Astrocyte (in vitro differentiated cells and primary cell): Measurements from ENCODE around the gene RTL10. TPM values are rescaled to one million over a fixed set of nuclear protein-coding genes. Genes with fewer than 3 reads are reported as not detected.
A peak's percentile ranks its signal among the peaks of the same experiment; 100 is the strongest.

ENCODE experiments used
- DNase-seq: peaks from one replicate; pipeline ENCODE4 v3.0.0-alpha.2; 2010; ENCODE audit warnings: low read depth
- FAIRE-seq: peaks from 2 replicates; lab custom pipeline; 2011; peaks lifted over from hg19 to GRCh38; lab: Jason Lieb, UNC
- H2AFZ ChIP-seq: 2 replicates; pipeline ENCODE4 v1.6.0; 2012; ENCODE audit warnings: low read depth, low read length, inconsistent platforms
- H3K27ac ChIP-seq: 2 replicates; pipeline ENCODE4 v1.5.1; 2011; ENCODE audit warnings: low read depth, low read length, inconsistent platforms
- H3K27me3 ChIP-seq: 2 replicates; pipeline ENCODE4 v1.6.0; 2011; ENCODE audit warnings: low read length, inconsistent platforms; ENCODE audit not compliant: insufficient read depth
- H3K36me3 ChIP-seq: 2 replicates; pipeline ENCODE4 v1.5.1; 2011; ENCODE audit warnings: low read length, inconsistent platforms; ENCODE audit not compliant: insufficient read depth
- H3K4me1 ChIP-seq: 2 replicates; pipeline ENCODE4 v1.5.1; 2011; ENCODE audit warnings: low read length, inconsistent platforms; ENCODE audit not compliant: insufficient read depth
- H3K4me2 ChIP-seq: 2 replicates; pipeline ENCODE4 v1.6.0; 2012; ENCODE audit warnings: low read length, inconsistent platforms
- H3K4me3 ChIP-seq: 2 replicates; pipeline ENCODE4 v1.5.1; 2011; ENCODE audit warnings: low read depth, mild to moderate bottlenecking, low read length, inconsistent platforms; ENCODE audit not compliant: insufficient read depth
- H3K79me2 ChIP-seq: 2 replicates; pipeline ENCODE4 v1.6.0; 2012; ENCODE audit warnings: mild to moderate bottlenecking, low read length, inconsistent platforms; ENCODE audit not compliant: insufficient read depth
- H3K9ac ChIP-seq: 2 replicates; pipeline ENCODE4 v1.6.0; 2012; ENCODE audit warnings: mild to moderate bottlenecking, low read length, inconsistent platforms
- H3K9me3 ChIP-seq: 2 replicates; pipeline ENCODE4 v1.5.1; 2012; ENCODE audit warnings: low read depth, mild to moderate bottlenecking, low read length, inconsistent platforms; ENCODE audit not compliant: insufficient read depth
- H4K20me1 ChIP-seq: 2 replicates; pipeline ENCODE4 v1.6.0; 2012; ENCODE audit warnings: low read length, inconsistent platforms; ENCODE audit not compliant: insufficient read depth
- H3K27ac Mint-ChIP-seq: one replicate; pipeline ENCODE4 v1.8.0; 2021; ENCODE audit warnings: mild to moderate bottlenecking, mixed read lengths; ENCODE audit not compliant: unreplicated experiment
- H3K27me3 Mint-ChIP-seq: one replicate; pipeline ENCODE4 v1.8.0; 2021; ENCODE audit warnings: low read depth, mixed read lengths; ENCODE audit not compliant: unreplicated experiment
- H3K36me3 Mint-ChIP-seq: one replicate; pipeline ENCODE4 v1.8.0; 2021; ENCODE audit warnings: low read depth, mixed read lengths; ENCODE audit not compliant: unreplicated experiment
- H3K4me1 Mint-ChIP-seq: one replicate; pipeline ENCODE4 v1.8.0; 2021; ENCODE audit warnings: low read depth, mixed read lengths; ENCODE audit not compliant: unreplicated experiment
- H3K4me3 Mint-ChIP-seq: one replicate; pipeline ENCODE4 v1.8.0; 2021; ENCODE audit warnings: mild to moderate bottlenecking, moderate library complexity, mixed read lengths; ENCODE audit not compliant: unreplicated experiment
- H3K9me3 Mint-ChIP-seq: one replicate; pipeline ENCODE4 v1.8.0; 2021; ENCODE audit warnings: mild to moderate bottlenecking, mixed read lengths; ENCODE audit not compliant: unreplicated experiment
- CTCF ChIP-seq: IDR thresholded peaks from 2 replicates; pipeline ENCODE4 v1.5.1; 2011; ENCODE audit warnings: low read depth, mild to moderate bottlenecking, inconsistent platforms, low read length, moderate library complexity; ENCODE audit not compliant: insufficient read depth
- EZH2 ChIP-seq: IDR thresholded peaks from 2 replicates; pipeline ENCODE4 v1.6.1; 2012; ENCODE audit warnings: mild to moderate bottlenecking, low read length, inconsistent platforms; ENCODE audit not compliant: insufficient read depth
- total RNA-seq: library from RNA; stranded (reverse); gene quantifications from 2 replicates; pipeline ENCODE4 v1.2.1, GENCODE V29; 2021

RTL10 gene
- total RNA-seq, 1 donor from 2014 or later: 43.0 TPM

GRCh38 chr22:19810381-19811201, 44.1 kb downstream of the RTL10 start:
- H2AFZ ChIP-seq: peak overlapping the region; percentile 15
- H3K9ac ChIP-seq: no peak overlapping the region
- H3K4me3 ChIP-seq: no peak overlapping the region
- H3K36me3 ChIP-seq: no peaks in the 10 kb centered on the region
- H3K27me3 Mint-ChIP-seq: peaks cover 13% of the 10 kb centered on the region
- no peak overlapping the region for H3K27ac Mint-ChIP-seq
- H3K27ac ChIP-seq: no peak overlapping the region
- peak overlapping the region; percentile 62 for H3K4me2 ChIP-seq
- TF ChIP-seq CTCF (no peak), EZH2 (no peak)
- peaks cover 2% of the 10 kb centered on the region for H3K27me3 ChIP-seq
- H4K20me1 ChIP-seq: peaks cover 13% of the 10 kb centered on the region
- H3K4me1 ChIP-seq: peaks cover 26% of the 10 kb centered on the region
- H3K79me2 ChIP-seq: no peaks in the 10 kb centered on the region
- H3K9me3 Mint-ChIP-seq: no peaks in the 10 kb centered on the region
- H3K36me3 Mint-ChIP-seq: peaks cover 18% of the 10 kb centered on the region
- DNase-seq (peak; percentile 95), FAIRE-seq (no peak)
- no peak overlapping the region for H3K4me3 Mint-ChIP-seq
- H3K9me3 ChIP-seq: no peaks in the 10 kb centered on the region
- peaks cover 22% of the 10 kb centered on the region for H3K4me1 Mint-ChIP-seq

- H3K27me3 Mint-ChIP-seq: peaks cover 13% of the 10 kb centered on the region
- no peaks in the 10 kb centered on the region for H3K79me2 ChIP-seq
- H3K4me1 ChIP-seq: peaks cover 26% of the 10 kb centered on the region
- H3K9me3 Mint-ChIP-seq: no peaks in the 10 kb centered on the region
- H3K27ac Mint-ChIP-seq: no peak overlapping the region
- H3K4me2 ChIP-seq: no peak overlapping the region
- DNase-seq (no peak), FAIRE-seq (no peak)
- no peak overlapping the region for H2AFZ ChIP-seq
- peaks cover 13% of the 10 kb centered on the region for H4K20me1 ChIP-seq
- peaks cover 22% of the 10 kb centered on the region for H3K4me1 Mint-ChIP-seq
- no peaks in the 10 kb centered on the region for H3K36me3 ChIP-seq
- no peak overlapping the region for H3K4me3 ChIP-seq
- no peak overlapping the region for H3K4me3 Mint-ChIP-seq
- no peaks in the 10 kb centered on the region for H3K9me3 ChIP-seq
- no peak overlapping the region for H3K9ac ChIP-seq
- no peak for TF ChIP-seq EZH2
- TF ChIP-seq CTCF: no peak
- peaks cover 2% of the 10 kb centered on the region for H3K27me3 ChIP-seq
- H3K36me3 Mint-ChIP-seq: peaks cover 18% of the 10 kb centered on the region
- no peak overlapping the region for H3K27ac ChIP-seq
Observed at GRCh38 chr22:19809741-19810140, 44.9 kb downstream of the RTL10 start.
